RWPE2 (cell line): ENCODE measurements around the gene CAPN12.

Experiments
- ATAC-seq: fragments of 200-7000 bp; cut with Tn5 transposase; 3 replicates; pipeline ENCODE4 v1.9.1; 2021; ENCODE audit warnings: low read depth
- DNase-seq: peaks from one replicate; pipeline ENCODE4 v3.0.0-alpha.2; 2020; ENCODE audit warnings: low spot score
- H3K27ac ChIP-seq: fragments of 450-650 bp; 2 replicates; pipeline ENCODE4 v1.5.1; 2017; ENCODE audit warnings: mild to moderate bottlenecking; ENCODE audit not compliant: poor library complexity, severe bottlenecking
- H3K27me3 ChIP-seq: fragments of 250-450 bp; sonication (Bioruptor Pico); 2 replicates; pipeline ENCODE4 v1.5.1; 2021; ENCODE audit warnings: mild to moderate bottlenecking, moderate library complexity; ENCODE audit not compliant: insufficient read depth, poor library complexity, severe bottlenecking
- H3K36me3 ChIP-seq: fragments of 250-450 bp; sonication (Bioruptor Pico); 2 replicates; pipeline ENCODE4 v1.5.1; 2020; ENCODE audit warnings: low read depth, mild to moderate bottlenecking, moderate library complexity
- H3K4me1 ChIP-seq: fragments of 250-450 bp; sonication (Bioruptor Pico); 2 replicates; pipeline ENCODE4 v1.5.1; 2021; ENCODE audit warnings: mild to moderate bottlenecking, moderate library complexity; ENCODE audit not compliant: insufficient read depth, poor library complexity, severe bottlenecking
- H3K4me3 ChIP-seq: fragments of 250-450 bp; sonication (Bioruptor Pico); 2 replicates; pipeline ENCODE4 v1.5.1; 2021; ENCODE audit warnings: mild to moderate bottlenecking, moderate library complexity; ENCODE audit not compliant: severe bottlenecking
- H3K9me3 ChIP-seq: fragments of 250-450 bp; sonication (Bioruptor Pico); 2 replicates; pipeline ENCODE4 v1.5.1; 2021; ENCODE audit warnings: mild to moderate bottlenecking, moderate library complexity; ENCODE audit not compliant: severe bottlenecking
- CTCF ChIP-seq: fragments of 450-650 bp; IDR thresholded peaks from one replicate; pipeline ENCODE4 v1.5.1; 2017; ENCODE audit warnings: mild to moderate bottlenecking, moderate library complexity; ENCODE audit not compliant: poor library complexity, severe bottlenecking

CAPN12 gene

DNA sequence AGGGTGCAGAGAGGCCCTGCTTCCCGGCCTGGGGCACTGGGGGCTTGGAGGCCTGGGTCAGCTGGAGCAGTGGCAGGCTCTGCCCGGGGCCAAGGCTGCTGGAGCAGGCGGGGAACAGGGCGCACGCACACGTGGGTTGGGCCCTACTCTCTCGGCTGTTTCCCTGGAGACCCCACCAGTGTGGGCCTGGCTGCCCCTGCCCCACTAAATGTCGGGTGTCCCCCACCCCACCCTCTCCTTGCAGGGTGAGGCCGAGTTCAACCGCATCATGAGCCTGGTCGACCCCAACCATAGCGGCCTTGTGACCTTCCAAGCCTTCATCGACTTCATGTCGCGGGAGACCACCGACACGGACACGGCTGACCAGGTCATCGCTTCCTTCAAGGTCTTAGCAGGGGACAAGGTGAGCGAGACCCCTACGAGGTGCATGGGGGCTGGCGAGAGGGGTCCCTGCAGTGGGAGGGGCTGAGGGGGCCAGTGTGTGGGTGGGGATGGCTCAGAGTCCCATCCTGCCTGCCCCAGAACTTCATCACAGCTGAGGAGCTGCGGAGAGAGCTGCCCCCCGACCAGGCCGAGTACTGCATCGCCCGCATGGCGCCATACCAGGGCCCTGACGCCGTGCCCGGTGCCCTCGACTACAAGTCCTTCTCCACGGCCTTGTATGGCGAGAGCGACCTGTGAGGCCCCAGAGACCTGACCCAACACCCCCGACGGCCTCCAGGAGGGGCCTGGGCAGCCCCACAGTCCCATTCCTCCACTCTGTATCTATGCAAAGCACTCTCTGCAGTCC, 15.3 kb downstream of the CAPN12 start:
- Histone ChIP-seq H3K27me3 (no peaks in the 10 kb centered on the region), H3K4me1 (peaks cover 6% of the 10 kb centered on the region), H3K9me3 (no peaks in the 10 kb centered on the region), H3K36me3 (peaks cover 66% of the 10 kb centered on the region), H3K27ac (no peak overlapping the region), H3K4me3 (no peak overlapping the region)
- ATAC-seq (no peak), DNase-seq (peak; percentile 59)
- no peak for TF ChIP-seq CTCF

- peaks cover 75% of the 10 kb centered on the region for H3K36me3 ChIP-seq
Measured at GRCh38 chr19:38727868-38728660, 16.2 kb downstream of the CAPN12 start.

DNA sequence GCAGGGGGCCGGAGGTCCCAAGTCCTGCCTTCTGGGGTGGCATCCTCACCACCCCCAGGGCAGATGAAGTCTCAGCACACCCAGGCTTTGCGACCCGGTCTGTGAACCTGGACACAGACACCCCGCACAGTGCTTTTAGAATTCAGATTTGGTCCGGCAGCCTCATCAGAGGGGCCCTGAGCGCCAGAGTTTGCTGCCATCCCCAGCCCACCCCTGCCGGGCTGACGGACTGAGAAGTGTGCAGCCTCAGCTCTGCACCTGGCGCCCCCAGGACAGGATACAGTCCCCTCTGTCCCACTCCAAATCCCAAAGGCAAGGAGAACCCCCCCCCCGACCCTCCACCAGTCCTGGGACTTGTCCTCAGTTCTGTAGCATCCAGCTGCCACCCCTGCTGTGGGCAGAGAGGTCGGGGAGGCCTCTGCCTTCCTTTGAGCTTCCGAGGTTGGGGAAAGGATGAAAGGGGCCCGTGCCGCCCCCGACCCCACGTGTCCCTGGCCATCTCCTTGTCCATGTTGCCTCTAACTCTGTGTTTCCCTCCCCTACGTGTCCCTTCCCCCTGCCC, 16.9 kb downstream of the CAPN12 start:
- Histone ChIP-seq H3K27ac (no peak overlapping the region), H3K4me1 (no peaks in the 10 kb centered on the region), H3K36me3 (peaks cover 82% of the 10 kb centered on the region), H3K9me3 (no peaks in the 10 kb centered on the region), H3K27me3 (no peaks in the 10 kb centered on the region), H3K4me3 (no peak overlapping the region)
- DNase-seq (no peak), ATAC-seq (no peak)
- no peak for TF ChIP-seq CTCF

More at GRCh38 chr19:38727868-38728660, 16.2 kb downstream of the CAPN12 start:
- Histone ChIP-seq H3K4me1 (no peaks in the 10 kb centered on the region), H3K27me3 (no peaks in the 10 kb centered on the region), H3K9me3 (no peaks in the 10 kb centered on the region), H3K27ac (no peak overlapping the region), H3K4me3 (no peak overlapping the region)
- DNase-seq (peak; percentile 51), ATAC-seq (no peak)
- no peak for TF ChIP-seq CTCF

DNA sequence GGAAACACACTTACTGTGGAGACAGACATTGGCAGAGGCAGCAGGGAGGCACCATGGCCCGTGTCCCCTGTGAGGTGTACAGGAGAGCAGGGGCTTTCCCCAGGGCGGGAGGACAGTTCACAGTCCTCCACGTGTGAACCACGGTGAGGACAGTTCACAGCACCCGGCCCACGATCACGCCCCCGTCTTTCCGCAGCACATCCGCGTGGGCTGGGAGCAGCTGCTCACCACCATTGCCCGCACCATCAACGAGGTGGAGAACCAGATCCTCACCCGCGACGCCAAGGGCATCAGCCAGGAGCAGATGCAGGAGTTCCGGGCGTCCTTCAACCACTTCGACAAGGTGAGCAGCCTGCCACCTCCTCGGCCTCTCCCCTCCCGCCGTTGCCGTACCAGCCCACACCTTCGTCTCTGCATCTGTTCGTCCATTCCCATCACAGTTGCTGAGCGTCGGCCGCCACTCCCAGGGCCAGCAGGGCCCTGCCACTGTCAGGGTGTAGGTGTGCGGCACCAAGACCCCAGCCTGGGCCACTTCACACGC, 17.4 kb downstream of the CAPN12 start:
- ATAC-seq (no peak), DNase-seq (no peak)
- H3K4me1 ChIP-seq = no peaks in the 10 kb centered on the region
- H3K27ac ChIP-seq = no peak overlapping the region
- TF ChIP-seq CTCF = no peak
- H3K4me3 ChIP-seq = no peak overlapping the region
- no peaks in the 10 kb centered on the region for H3K9me3 ChIP-seq
- peaks cover 82% of the 10 kb centered on the region for H3K36me3 ChIP-seq
- no peaks in the 10 kb centered on the region for H3K27me3 ChIP-seq
